Suprapubic skin (tissue), 4 donors: ENCODE results near the gene ADAMTS2. TPM values are rescaled to one million over a fixed set of nuclear protein-coding genes. Genes with fewer than 3 reads are reported as not detected.

Experiments
- DNase-seq, 2 donors: peaks; one replicate each; pipeline ENCODE4 v3.0.0-alpha.2; 2019; ENCODE audit warnings: low spot score in 2 of 2
- H3K27ac ChIP-seq: fragments of 200-600 bp; sonication (generic); one replicate; pipeline ENCODE4 v1.5.1; 2019
- H3K27me3 ChIP-seq: fragments of 200-600 bp; sonication (generic); one replicate; pipeline ENCODE4 v1.5.1; 2019
- H3K36me3 ChIP-seq: fragments of 200-600 bp; sonication (generic); one replicate; pipeline ENCODE4 v1.5.1; 2019
- H3K4me1 ChIP-seq: fragments of 200-600 bp; sonication (generic); one replicate; pipeline ENCODE4 v1.5.1; 2019
- H3K4me3 ChIP-seq: fragments of 200-600 bp; sonication (generic); one replicate; pipeline ENCODE4 v1.5.1; 2019; ENCODE audit warnings: mild to moderate bottlenecking
- H3K9me3 ChIP-seq: fragments of 200-600 bp; sonication (generic); one replicate; pipeline ENCODE4 v1.5.1; 2019
- EP300 ChIP-seq: sonication (generic); formaldehyde crosslinking; IDR thresholded peaks from one replicate; pipeline ENCODE4 v1.6.1; 2017; ENCODE audit warnings: antibody characterized with exemption
- POLR2A ChIP-seq, 2 donors: fragments of 450-650 bp; IDR thresholded peaks; one replicate each; pipeline ENCODE4 v1.6.1; 2017; ENCODE audit warnings: antibody characterized with exemption in 2 of 2, mild to moderate bottlenecking in 2 of 2, moderate library complexity in 2 of 2
- POLR2AphosphoS5 ChIP-seq, 3 donors: sonication (generic); formaldehyde crosslinking; IDR thresholded peaks; one replicate each; pipeline ENCODE4 v1.6.1; 2017; ENCODE audit warnings: antibody characterized with exemption in 3 of 3
- WGBS: methylation state at CpG from one replicate; pipeline ENCODE4 v1.1.5; 2018; 5-methylcytosine and 5-hydroxymethylcytosine counted together
- total RNA-seq, 4 donors: library from RNA; depleted of rRNA; stranded (reverse); fragments of >200 nt; gene quantifications; one replicate each; pipeline ENCODE4 v1.1.0, GENCODE V29; 2016
- TF ChIP-seq, protein P1 (sequence below), 2 donors: fragments of 200-600 bp in 1 of 2; fragments of 450-650 bp in 1 of 2; sonication (generic) in 1 of 2; IDR thresholded peaks; one replicate each; pipeline ENCODE4 v1.5.1; 2016 to 2019; ENCODE audit warnings: antibody characterized with exemption in 2 of 2, mild to moderate bottlenecking in 1 of 2, moderate library complexity in 1 of 2

The ADAMTS2 gene
- total RNA-seq, 4 donors from 2014 or later = 3.1 to 5.5 (median 4.3) TPM

DNA sequence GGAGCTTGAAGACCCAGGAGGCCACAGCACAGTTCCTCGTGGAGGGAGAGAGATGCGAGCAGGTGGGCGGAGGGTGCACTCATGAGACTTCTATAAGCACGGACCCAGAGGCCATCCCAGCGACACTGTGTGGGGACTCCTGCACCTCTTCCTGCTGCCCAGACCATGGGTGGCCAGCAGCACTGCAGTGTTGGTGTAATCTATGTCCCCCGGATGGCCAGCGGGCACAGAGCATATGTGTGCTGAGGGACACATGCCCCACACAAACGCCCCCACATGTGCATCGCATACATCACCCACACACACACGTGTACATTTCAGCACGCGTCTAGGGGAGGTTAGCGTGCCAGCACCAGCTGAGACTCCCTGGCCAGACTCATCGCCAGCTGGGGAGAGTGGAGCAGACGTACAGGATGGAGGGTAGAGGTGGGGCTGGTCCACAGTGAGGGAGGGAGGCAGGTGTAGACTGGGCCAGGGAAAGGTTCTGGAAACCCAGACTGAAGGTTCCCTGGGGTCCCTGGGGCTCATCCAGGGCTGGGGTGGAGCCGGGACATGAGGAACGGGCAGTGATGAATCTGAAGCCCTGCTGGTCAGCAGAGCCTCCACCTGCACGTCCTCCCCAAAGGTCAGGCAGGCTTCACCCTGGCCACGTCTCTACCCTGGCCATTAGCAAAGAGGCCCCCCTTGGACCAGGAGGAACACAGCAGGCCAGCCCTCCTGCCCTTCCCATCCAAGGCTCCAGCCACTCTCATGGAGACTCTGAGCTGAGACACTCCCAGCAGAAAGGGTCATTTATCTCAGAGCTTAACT lies 27.6 kb downstream of the ADAMTS2 start:
- H3K4me3 ChIP-seq = no peak overlapping the region
- no peak for TF ChIP-seq POLR2A (IDR thresholded peaks at IDR 0.05)
- TF ChIP-seq, protein P1, sequence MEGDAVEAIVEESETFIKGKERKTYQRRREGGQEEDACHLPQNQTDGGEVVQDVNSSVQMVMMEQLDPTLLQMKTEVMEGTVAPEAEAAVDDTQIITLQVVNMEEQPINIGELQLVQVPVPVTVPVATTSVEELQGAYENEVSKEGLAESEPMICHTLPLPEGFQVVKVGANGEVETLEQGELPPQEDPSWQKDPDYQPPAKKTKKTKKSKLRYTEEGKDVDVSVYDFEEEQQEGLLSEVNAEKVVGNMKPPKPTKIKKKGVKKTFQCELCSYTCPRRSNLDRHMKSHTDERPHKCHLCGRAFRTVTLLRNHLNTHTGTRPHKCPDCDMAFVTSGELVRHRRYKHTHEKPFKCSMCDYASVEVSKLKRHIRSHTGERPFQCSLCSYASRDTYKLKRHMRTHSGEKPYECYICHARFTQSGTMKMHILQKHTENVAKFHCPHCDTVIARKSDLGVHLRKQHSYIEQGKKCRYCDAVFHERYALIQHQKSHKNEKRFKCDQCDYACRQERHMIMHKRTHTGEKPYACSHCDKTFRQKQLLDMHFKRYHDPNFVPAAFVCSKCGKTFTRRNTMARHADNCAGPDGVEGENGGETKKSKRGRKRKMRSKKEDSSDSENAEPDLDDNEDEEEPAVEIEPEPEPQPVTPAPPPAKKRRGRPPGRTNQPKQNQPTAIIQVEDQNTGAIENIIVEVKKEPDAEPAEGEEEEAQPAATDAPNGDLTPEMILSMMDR (IDR thresholded peaks at IDR 0.05) = no peak
- no peak for TF ChIP-seq EP300
- no peak for TF ChIP-seq POLR2AphosphoS5 (IDR thresholded peaks at IDR 0.05)
- no peak overlapping the region for H3K27ac ChIP-seq
- H3K27me3 ChIP-seq = no peaks in the 10 kb centered on the region
- peak; percentile 51 to 71 for DNase-seq
- H3K4me1 ChIP-seq = peaks cover 25% of the 10 kb centered on the region
- H3K9me3 ChIP-seq = no peaks in the 10 kb centered on the region
- WGBS = 84% methylated on average over 10 of the region's 19 CpGs
- H3K36me3 ChIP-seq = no peaks in the 10 kb centered on the region

DNA sequence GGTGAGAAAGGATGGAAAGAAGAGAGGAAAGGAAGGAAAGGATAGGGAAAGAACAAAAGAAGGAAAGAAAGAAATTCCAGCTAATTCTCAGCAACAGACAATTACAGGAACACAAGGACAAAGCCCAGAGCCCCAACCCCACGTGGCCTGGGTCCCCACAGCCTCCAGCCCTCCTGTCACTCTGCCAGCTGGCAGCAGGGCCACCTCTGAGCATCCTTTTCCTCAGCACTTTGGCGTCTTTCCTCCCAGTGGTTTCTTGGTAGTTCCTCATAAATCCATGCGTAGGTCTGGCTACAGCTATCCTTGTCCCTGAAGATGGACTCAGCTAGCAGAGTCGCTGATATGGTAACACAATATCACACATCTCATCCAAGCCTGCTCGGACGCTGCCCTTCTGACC lies 28.3 kb downstream of the ADAMTS2 start:
- peak in 1 of 2 donors; percentile 35 for DNase-seq
- TF ChIP-seq POLR2A (IDR thresholded peaks at IDR 0.05) = no peak
- TF ChIP-seq, protein P1 (IDR thresholded peaks at IDR 0.05) = no peak
- no peak for TF ChIP-seq EP300
- no peak for TF ChIP-seq POLR2AphosphoS5 (IDR thresholded peaks at IDR 0.05)
- Histone ChIP-seq H3K4me1 (peaks cover 25% of the 10 kb centered on the region), H3K36me3 (no peaks in the 10 kb centered on the region), H3K27ac (no peak overlapping the region), H3K9me3 (no peaks in the 10 kb centered on the region), H3K27me3 (no peaks in the 10 kb centered on the region), H3K4me3 (no peak overlapping the region)
- WGBS = 67% methylated on average over 6 of the region's 6 CpGs

DNA sequence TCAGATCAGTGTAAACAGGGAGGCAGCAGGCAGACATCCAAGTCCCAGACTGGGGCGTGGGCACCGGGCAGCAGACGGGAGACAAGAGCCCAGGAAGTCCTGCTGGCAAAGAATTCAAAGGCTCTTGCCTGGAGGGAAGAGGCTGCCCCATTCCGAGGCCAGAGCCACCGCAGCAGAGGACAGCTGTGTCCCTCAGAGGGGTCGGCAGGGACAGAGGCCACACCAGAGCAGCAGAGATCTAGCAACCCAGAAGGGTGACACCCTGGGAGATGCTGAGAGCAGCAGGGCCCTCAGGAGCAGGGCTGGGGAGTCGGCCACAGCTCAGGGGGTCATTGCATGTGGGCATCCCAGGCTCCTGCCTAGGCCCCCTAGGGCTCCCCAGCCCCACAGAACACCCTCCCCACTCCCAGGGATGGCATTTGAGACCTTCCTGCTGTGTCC lies 29.1 kb downstream of the ADAMTS2 start:
- WGBS = 46% methylated on average over 5 of the region's 7 CpGs
- no peak overlapping the region for H3K27ac ChIP-seq
- no peaks in the 10 kb centered on the region for H3K9me3 ChIP-seq
- no peaks in the 10 kb centered on the region for H3K36me3 ChIP-seq
- TF ChIP-seq POLR2AphosphoS5 (IDR thresholded peaks at IDR 0.05) (no peak), POLR2A (IDR thresholded peaks at IDR 0.05) (no peak), EP300 (no peak)
- TF ChIP-seq, protein P1 (IDR thresholded peaks at IDR 0.05) = no peak
- DNase-seq = peak; percentile 37 to 68
- peaks cover 25% of the 10 kb centered on the region for H3K4me1 ChIP-seq
- H3K27me3 ChIP-seq = no peaks in the 10 kb centered on the region
- no peak overlapping the region for H3K4me3 ChIP-seq

DNA sequence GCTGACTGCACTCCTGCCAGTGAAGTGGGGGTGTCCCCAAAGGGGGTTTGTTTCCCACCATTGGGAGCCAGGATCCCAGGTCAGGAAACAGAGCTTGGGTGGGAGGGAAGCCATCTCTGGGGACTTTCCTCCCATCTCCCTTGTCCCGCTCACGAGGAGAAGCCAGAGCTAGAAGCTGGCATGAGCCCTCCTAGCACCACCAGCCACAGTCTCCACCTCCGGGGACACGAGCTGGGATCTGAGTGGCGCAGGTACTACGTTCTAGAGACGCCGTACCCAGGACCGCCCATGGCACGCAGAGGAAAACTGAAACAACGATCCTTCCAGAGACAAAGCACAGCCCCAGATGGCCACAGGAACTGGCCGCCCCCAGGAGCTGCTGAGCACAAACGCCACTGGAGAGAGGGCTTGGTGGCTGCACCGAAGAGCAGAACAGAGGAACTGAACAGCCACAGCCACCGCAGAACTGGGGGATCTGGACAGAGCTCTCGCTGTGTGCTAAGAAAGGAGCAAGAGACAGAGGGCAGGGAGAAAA lies 29.8 kb downstream of the ADAMTS2 start:
- no peak overlapping the region for H3K4me3 ChIP-seq
- TF ChIP-seq EP300 (no peak), POLR2A (IDR thresholded peaks at IDR 0.05) (no peak), POLR2AphosphoS5 (IDR thresholded peaks at IDR 0.05) (no peak)
- TF ChIP-seq, protein P1 (IDR thresholded peaks at IDR 0.05) = no peak
- peak; percentile 50 to 58 for DNase-seq
- H3K27ac ChIP-seq = no peak overlapping the region
- 79% methylated on average over 14 of the region's 16 CpGs for WGBS
- no peaks in the 10 kb centered on the region for H3K9me3 ChIP-seq
- H3K4me1 ChIP-seq = peaks cover 25% of the 10 kb centered on the region
- no peaks in the 10 kb centered on the region for H3K27me3 ChIP-seq
- no peaks in the 10 kb centered on the region for H3K36me3 ChIP-seq

DNA sequence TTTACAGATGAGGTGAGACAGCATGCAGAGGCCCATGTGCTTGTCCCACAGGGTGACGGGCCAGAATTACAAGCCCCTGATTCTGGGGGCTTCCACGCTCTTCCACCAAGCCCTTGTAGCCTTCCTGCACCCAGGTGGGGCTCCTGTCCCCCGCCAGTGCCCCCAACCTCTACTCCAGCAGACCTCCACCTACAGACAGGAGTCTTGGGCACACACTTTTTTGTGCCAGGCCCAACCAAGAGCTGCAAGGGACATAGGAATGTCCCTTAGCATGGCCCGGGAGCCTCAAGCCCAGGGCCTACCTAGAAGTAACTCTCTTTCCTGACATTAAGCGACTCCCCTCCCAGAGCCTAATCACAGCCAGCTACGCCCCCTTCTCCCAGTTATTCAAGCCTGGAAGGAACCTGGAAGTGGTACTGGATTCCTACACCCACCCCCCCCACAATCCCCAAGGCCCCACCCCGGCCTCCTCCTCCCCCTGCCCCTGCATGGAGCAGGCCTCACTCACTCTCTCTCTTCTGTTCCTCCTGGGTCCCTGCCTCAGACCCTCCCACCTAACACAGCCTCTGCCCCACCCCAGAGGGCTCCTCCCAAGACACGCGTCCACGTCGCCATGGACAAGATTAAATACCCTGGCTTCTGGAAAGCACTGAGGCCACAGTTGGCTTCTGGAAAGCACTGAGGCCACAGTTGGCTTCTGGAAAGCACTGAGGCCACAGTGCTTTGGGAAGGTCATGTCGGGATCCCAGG lies 30.5 kb downstream of the ADAMTS2 start:
- Histone ChIP-seq H3K27me3 (no peaks in the 10 kb centered on the region), H3K9me3 (no peaks in the 10 kb centered on the region), H3K4me1 (peaks cover 25% of the 10 kb centered on the region), H3K27ac (peak overlapping the region; percentile 67), H3K36me3 (no peaks in the 10 kb centered on the region), H3K4me3 (no peak overlapping the region)
- peak; percentile 58 to 59 for DNase-seq
- TF ChIP-seq, protein P1 (IDR thresholded peaks at IDR 0.05) = no peak
- TF ChIP-seq POLR2AphosphoS5 (IDR thresholded peaks at IDR 0.05) = no peak
- no peak for TF ChIP-seq POLR2A (IDR thresholded peaks at IDR 0.05)
- TF ChIP-seq EP300 = no peak
- 74% methylated on average over 9 of the region's 12 CpGs for WGBS
